HepG2 (cell line): ENCODE results near the gene KDM2B. TPM values are rescaled to one million over a fixed set of nuclear protein-coding genes. Genes with fewer than 3 reads are reported as not detected.

Source experiments
- DR1 ChIP-seq: sonication (generic); formaldehyde crosslinking; IDR thresholded peaks from 2 replicates; pipeline ENCODE4 v1.8.0; 2021; ENCODE audit warnings: mild to moderate bottlenecking, missing genetic modification reagents, inconsistent platforms
- ELF3 ChIP-seq: IDR thresholded peaks from 2 replicates; pipeline ENCODE4 v1.6.1; 2016; ENCODE audit warnings: missing genetic modification reagents, missing compliant biosample characterization
- FOXA1 ChIP-seq, 2 experiments: fragments of 450-650 bp in 1 of 2; sonication (generic) in 1 of 2; formaldehyde crosslinking in 1 of 2; IDR thresholded peaks; 2 replicates each; pipeline versions ENCODE4 v1.4.0 to v1.6.1; 2016 to 2020; ENCODE audit warnings: missing genetic modification reagents in 1 of 2
- KMT2A ChIP-seq: sonication (generic); formaldehyde crosslinking; IDR thresholded peaks from 2 replicates; pipeline ENCODE4 v1.4.0; 2020; ENCODE audit warnings: missing genetic modification reagents
- NFE2 ChIP-seq: sonication (generic); formaldehyde crosslinking; IDR thresholded peaks from 2 replicates; pipeline ENCODE4 v1.4.0; 2020; ENCODE audit warnings: missing genetic modification reagents
- POLR2A ChIP-seq, 2 experiments: IDR thresholded peaks; 2 replicates each; pipeline ENCODE4 v1.6.1; 2011; ENCODE audit warnings: low read depth in 2 of 2, low read length in 2 of 2, mild to moderate bottlenecking in 1 of 2, moderate library complexity in 1 of 2; ENCODE audit not compliant: insufficient read depth in 1 of 2
- RFX3 ChIP-seq: IDR thresholded peaks from 2 replicates; pipeline ENCODE4 v1.6.1; 2016; ENCODE audit warnings: missing biosample characterization, missing genetic modification reagents
- SRSF9 ChIP-seq: fragments of 200-400 bp; formaldehyde crosslinking; IDR thresholded peaks from 2 replicates; pipeline ENCODE4 v1.6.1; 2018; ENCODE audit warnings: borderline replicate concordance, mild to moderate bottlenecking, low read depth, low read length; ENCODE audit not compliant: insufficient read depth, poor library complexity, severe bottlenecking
- ZIK1 ChIP-seq: sonication (generic); formaldehyde crosslinking; IDR thresholded peaks from 2 replicates; pipeline ENCODE4 v1.5.0; 2020; ENCODE audit warnings: mild to moderate bottlenecking, low read depth, missing genetic modification reagents, borderline replicate concordance
- ZNF234 ChIP-seq: sonication (generic); formaldehyde crosslinking; conservative IDR thresholded peaks from 2 replicates; pipeline ENCODE4 v1.5.1; 2020; ENCODE audit warnings: mild to moderate bottlenecking, missing genetic modification reagents
- ZNF598 ChIP-seq: sonication (generic); formaldehyde crosslinking; IDR thresholded peaks from 2 replicates; pipeline ENCODE4 v1.5.1; 2020; ENCODE audit warnings: mild to moderate bottlenecking, missing genetic modification reagents, borderline replicate concordance
- ZNF816 ChIP-seq: sonication (generic); formaldehyde crosslinking; IDR thresholded peaks from 2 replicates; pipeline ENCODE4 v1.8.0; 2022; ENCODE audit warnings: missing genetic modification reagents, mild to moderate bottlenecking, borderline replicate concordance
- polyA plus RNA-seq, 8 experiments: library from polyadenylated mRNA; depleted of rRNA in 3 of 8; stranded (reverse) in 7 of 8; unstranded in 1 of 8; fragments of >200 nt; fragmentation: Illumina TruSeq in 4 of 8; extraction: Trizol in 4 of 8; gene quantifications; 2 replicates each; pipeline versions ENCODE4 v1.2.1 to v1.2.3, GENCODE V29; 2011 to 2016; ENCODE audit warnings: low read depth in 4 of 8, missing spikeins in 1 of 8, mixed read lengths in 1 of 8; ENCODE audit not compliant: insufficient read depth in 1 of 8
- total RNA-seq, 5 experiments: library from RNA; depleted of rRNA; stranded (reverse); fragments of >200 nt; fragmentation: Illumina TruSeq; extraction: Trizol; gene quantifications; 2 replicates each; pipeline ENCODE4 v1.2.3, GENCODE V29; 2016; ENCODE audit warnings: low read depth in 1 of 5
- TF ChIP-seq, protein P1 (sequence below): IDR thresholded peaks from 2 replicates; pipeline ENCODE4 v1.6.1; 2016; ENCODE audit warnings: missing biosample characterization, missing genetic modification reagents, low read depth
- TF ChIP-seq, protein P2 (sequence below): sonication (generic); formaldehyde crosslinking; IDR thresholded peaks from 2 replicates; pipeline ENCODE4 v1.4.0; 2020; ENCODE audit warnings: missing genetic modification reagents, borderline replicate concordance
- TF ChIP-seq, protein P3 (sequence below): fragments of 450-650 bp; IDR thresholded peaks from 2 replicates; pipeline ENCODE4 v1.6.1; 2017
- TF ChIP-seq, protein P4 (sequence below): sonication (generic); formaldehyde crosslinking; IDR thresholded peaks from 2 replicates; pipeline ENCODE4 v1.4.0; 2020; ENCODE audit warnings: missing genetic modification reagents, mild to moderate bottlenecking, borderline replicate concordance
- TF ChIP-seq, protein P5 (sequence below): sonication (generic); formaldehyde crosslinking; IDR thresholded peaks from 2 replicates; pipeline ENCODE4 v1.4.0; 2020; ENCODE audit warnings: missing genetic modification reagents, borderline replicate concordance

Gene KDM2B
- total and polyA plus RNA-seq, 2 of the 13 experiments (the other 11 are each of a cell fraction or from before 2014, with no cell fraction given), result 17.5 to 26.1 TPM

DNA sequence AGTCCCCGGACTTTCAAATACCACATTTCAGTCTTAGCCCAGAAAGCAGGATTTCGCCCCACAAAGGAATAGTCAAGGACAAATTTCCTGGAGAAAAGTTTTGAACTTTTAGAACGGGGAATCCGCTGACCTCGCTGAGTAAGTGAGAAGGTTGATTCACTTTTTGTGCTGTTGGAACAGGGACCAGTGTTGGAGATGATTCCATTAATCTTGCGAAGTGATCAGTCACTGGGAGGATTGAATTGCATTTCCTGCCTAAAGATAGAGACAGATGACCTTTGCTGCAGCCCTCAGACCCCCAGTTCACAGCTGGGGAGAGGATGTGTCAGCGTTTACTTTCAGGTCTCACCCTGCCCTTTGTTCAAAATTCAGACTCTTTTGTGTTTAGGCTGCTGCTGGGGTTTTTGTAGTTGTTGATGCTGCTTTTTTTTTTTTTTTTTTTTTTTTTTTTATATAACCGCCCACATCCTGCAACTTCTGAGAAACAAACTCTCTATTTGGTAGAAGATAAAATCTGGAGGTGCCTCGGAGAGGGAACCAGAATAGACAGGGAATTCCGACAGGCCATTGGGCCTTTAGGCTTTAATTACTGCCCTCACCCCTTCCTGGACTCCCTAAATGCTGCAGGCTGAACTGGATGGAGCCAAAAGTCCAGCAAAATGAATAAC lies 9.8 kb upstream of the KDM2B start (continued):
- no peak for TF ChIP-seq ZIK1 (CRISPR knock-in tag)
- TF ChIP-seq POLR2A (IDR thresholded peaks at IDR 0.05; ENCODE audit: insufficient read depth in 1 of 2, low read depth in 2 of 2, low read length in 2 of 2), result no peak
- no peak for TF ChIP-seq SRSF9
- no peak for TF ChIP-seq ZNF816 (CRISPR knock-in tag)
- no peak for TF ChIP-seq ZNF234 (CRISPR knock-in tag)
- no peak for TF ChIP-seq KMT2A (CRISPR knock-in tag)
- TF ChIP-seq FOXA1 (IDR thresholded peaks at IDR 0.05), result no peak
- TF ChIP-seq FOXA1 (CRISPR knock-in tag; IDR thresholded peaks at IDR 0.05), result no peak
- TF ChIP-seq, protein P1, sequence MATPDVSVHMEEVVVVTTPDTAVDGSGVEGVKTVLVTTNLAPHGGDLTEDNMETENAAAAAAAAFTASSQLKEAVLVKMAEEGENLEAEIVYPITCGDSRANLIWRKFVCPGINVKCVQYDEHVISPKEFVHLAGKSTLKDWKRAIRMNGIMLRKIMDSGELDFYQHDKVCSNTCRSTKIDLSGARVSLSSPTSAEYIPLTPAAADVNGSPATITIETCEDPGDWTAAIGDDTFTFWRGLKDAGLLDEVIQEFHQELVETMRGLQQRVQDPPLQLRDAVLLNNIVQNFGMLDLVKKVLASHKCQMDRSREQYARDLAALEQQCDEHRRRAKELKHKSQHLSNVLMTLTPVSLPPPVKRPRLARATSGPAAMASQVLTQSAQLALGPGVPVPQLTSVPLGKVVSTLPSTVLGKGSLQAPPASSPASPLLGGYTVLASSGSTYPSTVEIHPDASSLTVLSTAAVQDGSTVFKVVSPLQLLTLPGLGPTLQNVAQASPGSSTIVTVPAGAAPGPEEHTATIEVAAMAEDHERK (CRISPR knock-in tag), result no peak
- TF ChIP-seq, protein P2, sequence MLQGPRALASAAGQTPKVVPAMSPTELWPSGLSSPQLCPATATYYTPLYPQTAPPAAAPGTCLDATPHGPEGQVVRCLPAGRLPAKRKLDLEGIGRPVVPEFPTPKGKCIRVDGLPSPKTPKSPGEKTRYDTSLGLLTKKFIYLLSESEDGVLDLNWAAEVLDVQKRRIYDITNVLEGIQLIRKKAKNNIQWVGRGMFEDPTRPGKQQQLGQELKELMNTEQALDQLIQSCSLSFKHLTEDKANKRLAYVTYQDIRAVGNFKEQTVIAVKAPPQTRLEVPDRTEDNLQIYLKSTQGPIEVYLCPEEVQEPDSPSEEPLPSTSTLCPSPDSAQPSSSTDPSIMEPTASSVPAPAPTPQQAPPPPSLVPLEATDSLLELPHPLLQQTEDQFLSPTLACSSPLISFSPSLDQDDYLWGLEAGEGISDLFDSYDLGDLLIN (CRISPR knock-in tag), result no peak
- peak; percentile 30; the same call in 1 of the 2 replicates for TF ChIP-seq ELF3 (CRISPR knock-in tag)
- no peak for TF ChIP-seq NFE2
- TF ChIP-seq, protein P3, sequence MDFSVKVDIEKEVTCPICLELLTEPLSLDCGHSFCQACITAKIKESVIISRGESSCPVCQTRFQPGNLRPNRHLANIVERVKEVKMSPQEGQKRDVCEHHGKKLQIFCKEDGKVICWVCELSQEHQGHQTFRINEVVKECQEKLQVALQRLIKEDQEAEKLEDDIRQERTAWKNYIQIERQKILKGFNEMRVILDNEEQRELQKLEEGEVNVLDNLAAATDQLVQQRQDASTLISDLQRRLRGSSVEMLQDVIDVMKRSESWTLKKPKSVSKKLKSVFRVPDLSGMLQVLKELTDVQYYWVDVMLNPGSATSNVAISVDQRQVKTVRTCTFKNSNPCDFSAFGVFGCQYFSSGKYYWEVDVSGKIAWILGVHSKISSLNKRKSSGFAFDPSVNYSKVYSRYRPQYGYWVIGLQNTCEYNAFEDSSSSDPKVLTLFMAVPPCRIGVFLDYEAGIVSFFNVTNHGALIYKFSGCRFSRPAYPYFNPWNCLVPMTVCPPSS, result no peak
- TF ChIP-seq, protein P4, sequence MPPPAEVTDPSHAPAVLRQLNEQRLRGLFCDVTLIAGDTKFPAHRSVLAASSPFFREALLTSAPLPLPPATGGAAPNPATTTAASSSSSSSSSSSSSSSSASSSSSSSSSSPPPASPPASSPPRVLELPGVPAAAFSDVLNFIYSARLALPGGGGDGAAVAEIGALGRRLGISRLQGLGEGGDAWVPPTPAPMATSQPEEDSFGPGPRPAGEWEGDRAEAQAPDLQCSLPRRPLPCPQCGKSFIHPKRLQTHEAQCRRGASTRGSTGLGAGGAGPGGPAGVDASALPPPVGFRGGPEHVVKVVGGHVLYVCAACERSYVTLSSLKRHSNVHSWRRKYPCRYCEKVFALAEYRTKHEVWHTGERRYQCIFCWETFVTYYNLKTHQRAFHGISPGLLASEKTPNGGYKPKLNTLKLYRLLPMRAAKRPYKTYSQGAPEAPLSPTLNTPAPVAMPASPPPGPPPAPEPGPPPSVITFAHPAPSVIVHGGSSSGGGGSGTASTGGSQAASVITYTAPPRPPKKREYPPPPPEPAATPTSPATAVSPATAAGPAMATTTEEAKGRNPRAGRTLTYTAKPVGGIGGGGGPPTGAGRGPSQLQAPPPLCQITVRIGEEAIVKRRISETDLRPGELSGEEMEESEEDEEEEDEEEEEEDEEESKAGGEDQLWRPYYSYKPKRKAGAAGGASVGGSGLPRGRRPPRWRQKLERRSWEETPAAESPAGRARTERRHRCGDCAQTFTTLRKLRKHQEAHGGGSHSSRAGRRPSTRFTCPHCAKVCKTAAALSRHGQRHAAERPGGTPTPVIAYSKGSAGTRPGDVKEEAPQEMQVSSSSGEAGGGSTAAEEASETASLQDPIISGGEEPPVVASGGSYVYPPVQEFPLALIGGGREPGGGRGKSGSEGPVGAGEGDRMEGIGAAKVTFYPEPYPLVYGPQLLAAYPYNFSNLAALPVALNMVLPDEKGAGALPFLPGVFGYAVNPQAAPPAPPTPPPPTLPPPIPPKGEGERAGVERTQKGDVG (CRISPR knock-in tag), result no peak
- no peak for TF ChIP-seq RFX3
- no peak for TF ChIP-seq ZNF598 (CRISPR knock-in tag)
- TF ChIP-seq DR1 (CRISPR knock-in tag), result no peak
- TF ChIP-seq, protein P5, sequence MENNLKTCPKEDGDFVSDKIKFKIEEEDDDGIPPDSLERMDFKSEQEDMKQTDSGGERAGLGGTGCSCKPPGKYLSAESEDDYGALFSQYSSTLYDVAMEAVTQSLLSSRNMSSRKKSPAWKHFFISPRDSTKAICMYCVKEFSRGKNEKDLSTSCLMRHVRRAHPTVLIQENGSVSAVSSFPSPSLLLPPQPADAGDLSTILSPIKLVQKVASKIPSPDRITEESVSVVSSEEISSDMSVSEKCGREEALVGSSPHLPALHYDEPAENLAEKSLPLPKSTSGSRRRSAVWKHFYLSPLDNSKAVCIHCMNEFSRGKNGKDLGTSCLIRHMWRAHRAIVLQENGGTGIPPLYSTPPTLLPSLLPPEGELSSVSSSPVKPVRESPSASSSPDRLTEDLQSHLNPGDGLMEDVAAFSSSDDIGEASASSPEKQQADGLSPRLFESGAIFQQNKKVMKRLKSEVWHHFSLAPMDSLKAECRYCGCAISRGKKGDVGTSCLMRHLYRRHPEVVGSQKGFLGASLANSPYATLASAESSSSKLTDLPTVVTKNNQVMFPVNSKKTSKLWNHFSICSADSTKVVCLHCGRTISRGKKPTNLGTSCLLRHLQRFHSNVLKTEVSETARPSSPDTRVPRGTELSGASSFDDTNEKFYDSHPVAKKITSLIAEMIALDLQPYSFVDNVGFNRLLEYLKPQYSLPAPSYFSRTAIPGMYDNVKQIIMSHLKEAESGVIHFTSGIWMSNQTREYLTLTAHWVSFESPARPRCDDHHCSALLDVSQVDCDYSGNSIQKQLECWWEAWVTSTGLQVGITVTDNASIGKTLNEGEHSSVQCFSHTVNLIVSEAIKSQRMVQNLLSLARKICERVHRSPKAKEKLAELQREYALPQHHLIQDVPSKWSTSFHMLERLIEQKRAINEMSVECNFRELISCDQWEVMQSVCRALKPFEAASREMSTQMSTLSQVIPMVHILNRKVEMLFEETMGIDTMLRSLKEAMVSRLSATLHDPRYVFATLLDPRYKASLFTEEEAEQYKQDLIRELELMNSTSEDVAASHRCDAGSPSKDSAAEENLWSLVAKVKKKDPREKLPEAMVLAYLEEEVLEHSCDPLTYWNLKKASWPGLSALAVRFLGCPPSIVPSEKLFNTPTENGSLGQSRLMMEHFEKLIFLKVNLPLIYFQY (CRISPR knock-in tag), result no peak
